ENCODE measurements around the gene PPARA.
"Not testable (repeated sequence)": the region's sequence is repeated elsewhere in the genome, so short reads cannot be mapped to it uniquely, and the experiment has no call there.

PPARA gene

GRCh38 chr22:46127556-46127955, 22.8 kb upstream of the PPARA start:
- DNase-seq (ENCODE audit: low spot score): no peak

GRCh38 chr22:46128606-46129005, 21.7 kb upstream of the PPARA start:
- no peak for DNase-seq (ENCODE audit: low spot score)

GRCh38 chr22:46129390-46130041, 20.8 kb upstream of the PPARA start:
- DNase-seq (ENCODE audit: low spot score): no peak

GRCh38 chr22:46131151-46131587, 19.2 kb upstream of the PPARA start:
- no peak for DNase-seq (ENCODE audit: low spot score)

GRCh38 chr22:46132193-46132829, 18.0 kb upstream of the PPARA start:
- DNase-seq (ENCODE audit: low spot score): not testable (repeated sequence)

GRCh38 chr22:46132830-46133587, 17.3 kb upstream of the PPARA start:
- DNase-seq (ENCODE audit: low spot score): no peak

- DNase-seq (ENCODE audit: low spot score): no peak
Observed at GRCh38 chr22:46133588-46133855, 16.8 kb upstream of the PPARA start.

- DNase-seq (ENCODE audit: low spot score): no peak
Observed at GRCh38 chr22:46134111-46134705, 16.1 kb upstream of the PPARA start.

GRCh38 chr22:46135611-46136485, 14.5 kb upstream of the PPARA start:
- DNase-seq (ENCODE audit: low spot score): no peak

GRCh38 chr22:46136486-46137217, 13.7 kb upstream of the PPARA start:
- no peak for DNase-seq (ENCODE audit: low spot score)

GRCh38 chr22:46137218-46137766, 13.0 kb upstream of the PPARA start:
- no peak for DNase-seq (ENCODE audit: low spot score)

- DNase-seq (ENCODE audit: low spot score): no peak
Observed at GRCh38 chr22:46138058-46138797, 12.1 kb upstream of the PPARA start.

- not testable (repeated sequence) for DNase-seq (ENCODE audit: low spot score)
Observed at GRCh38 chr22:46139417-46139816, 10.9 kb upstream of the PPARA start.

- no peak for DNase-seq (ENCODE audit: low spot score)
Observed at GRCh38 chr22:46139895-46140350, 10.4 kb upstream of the PPARA start.

GRCh38 chr22:46140989-46141928, 9.1 kb upstream of the PPARA start:
- DNase-seq (ENCODE audit: low spot score): no peak

GRCh38 chr22:46142548-46143490, 7.5 kb upstream of the PPARA start:
- no peak for DNase-seq (ENCODE audit: low spot score)

GRCh38 chr22:46143491-46144147, 6.7 kb upstream of the PPARA start:
- DNase-seq (ENCODE audit: low spot score): no peak

All from GM03348 (cell line).